ENCODE results near the gene RAPGEF1.

GRCh38 chr9:131575946-131576853 lies 163.7 kb downstream of the RAPGEF1 start:
- TF ChIP-seq, protein P1, sequence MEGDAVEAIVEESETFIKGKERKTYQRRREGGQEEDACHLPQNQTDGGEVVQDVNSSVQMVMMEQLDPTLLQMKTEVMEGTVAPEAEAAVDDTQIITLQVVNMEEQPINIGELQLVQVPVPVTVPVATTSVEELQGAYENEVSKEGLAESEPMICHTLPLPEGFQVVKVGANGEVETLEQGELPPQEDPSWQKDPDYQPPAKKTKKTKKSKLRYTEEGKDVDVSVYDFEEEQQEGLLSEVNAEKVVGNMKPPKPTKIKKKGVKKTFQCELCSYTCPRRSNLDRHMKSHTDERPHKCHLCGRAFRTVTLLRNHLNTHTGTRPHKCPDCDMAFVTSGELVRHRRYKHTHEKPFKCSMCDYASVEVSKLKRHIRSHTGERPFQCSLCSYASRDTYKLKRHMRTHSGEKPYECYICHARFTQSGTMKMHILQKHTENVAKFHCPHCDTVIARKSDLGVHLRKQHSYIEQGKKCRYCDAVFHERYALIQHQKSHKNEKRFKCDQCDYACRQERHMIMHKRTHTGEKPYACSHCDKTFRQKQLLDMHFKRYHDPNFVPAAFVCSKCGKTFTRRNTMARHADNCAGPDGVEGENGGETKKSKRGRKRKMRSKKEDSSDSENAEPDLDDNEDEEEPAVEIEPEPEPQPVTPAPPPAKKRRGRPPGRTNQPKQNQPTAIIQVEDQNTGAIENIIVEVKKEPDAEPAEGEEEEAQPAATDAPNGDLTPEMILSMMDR (conservative IDR thresholded peaks at IDR 0.05; ENCODE audit: low read depth in 2 of 2), result no peak
- TF ChIP-seq EZH2 (IDR thresholded peaks at IDR 0.05; ENCODE audit: low read depth, unreplicated experiment) (no peak), EZH2phosphoT487 (IDR thresholded peaks at IDR 0.05; ENCODE audit: unreplicated experiment) (no peak), POLR2AphosphoS5 (IDR thresholded peaks at IDR 0.05; ENCODE audit: low read depth) (no peak), CREB1 (CRISPR knock-in tag; IDR thresholded peaks at IDR 0.05; ENCODE audit: low read depth) (no peak), JUNB (IDR thresholded peaks at IDR 0.05; ENCODE audit: unreplicated experiment) (no peak), ETS1 (IDR thresholded peaks at IDR 0.05) (no peak), ZNF114 (CRISPR knock-in tag; IDR thresholded peaks at IDR 0.05) (no peak), NANOG (IDR thresholded peaks at IDR 0.05; ENCODE audit: borderline replicate concordance) (no peak), STAT1 (IDR thresholded peaks at IDR 0.05; ENCODE audit: unreplicated experiment) (no peak)
- TF ChIP-seq, protein P2, sequence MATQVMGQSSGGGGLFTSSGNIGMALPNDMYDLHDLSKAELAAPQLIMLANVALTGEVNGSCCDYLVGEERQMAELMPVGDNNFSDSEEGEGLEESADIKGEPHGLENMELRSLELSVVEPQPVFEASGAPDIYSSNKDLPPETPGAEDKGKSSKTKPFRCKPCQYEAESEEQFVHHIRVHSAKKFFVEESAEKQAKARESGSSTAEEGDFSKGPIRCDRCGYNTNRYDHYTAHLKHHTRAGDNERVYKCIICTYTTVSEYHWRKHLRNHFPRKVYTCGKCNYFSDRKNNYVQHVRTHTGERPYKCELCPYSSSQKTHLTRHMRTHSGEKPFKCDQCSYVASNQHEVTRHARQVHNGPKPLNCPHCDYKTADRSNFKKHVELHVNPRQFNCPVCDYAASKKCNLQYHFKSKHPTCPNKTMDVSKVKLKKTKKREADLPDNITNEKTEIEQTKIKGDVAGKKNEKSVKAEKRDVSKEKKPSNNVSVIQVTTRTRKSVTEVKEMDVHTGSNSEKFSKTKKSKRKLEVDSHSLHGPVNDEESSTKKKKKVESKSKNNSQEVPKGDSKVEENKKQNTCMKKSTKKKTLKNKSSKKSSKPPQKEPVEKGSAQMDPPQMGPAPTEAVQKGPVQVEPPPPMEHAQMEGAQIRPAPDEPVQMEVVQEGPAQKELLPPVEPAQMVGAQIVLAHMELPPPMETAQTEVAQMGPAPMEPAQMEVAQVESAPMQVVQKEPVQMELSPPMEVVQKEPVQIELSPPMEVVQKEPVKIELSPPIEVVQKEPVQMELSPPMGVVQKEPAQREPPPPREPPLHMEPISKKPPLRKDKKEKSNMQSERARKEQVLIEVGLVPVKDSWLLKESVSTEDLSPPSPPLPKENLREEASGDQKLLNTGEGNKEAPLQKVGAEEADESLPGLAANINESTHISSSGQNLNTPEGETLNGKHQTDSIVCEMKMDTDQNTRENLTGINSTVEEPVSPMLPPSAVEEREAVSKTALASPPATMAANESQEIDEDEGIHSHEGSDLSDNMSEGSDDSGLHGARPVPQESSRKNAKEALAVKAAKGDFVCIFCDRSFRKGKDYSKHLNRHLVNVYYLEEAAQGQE (IDR thresholded peaks at IDR 0.05; ENCODE audit: unreplicated experiment), result no peak
